Glomerular endothelial cell (primary cell): ENCODE results near the gene PXYLP1. TPM values are rescaled to one million over a fixed set of nuclear protein-coding genes. Genes with fewer than 3 reads are reported as not detected.
"Not testable (repeated sequence)": the region's sequence is repeated elsewhere in the genome, so short reads cannot be mapped to it uniquely, and the experiment has no call there.

Source experiments
- DNase-seq: peaks from one replicate; pipeline ENCODE4 v3.0.0-alpha.2; 2011; ENCODE audit warnings: low read depth, low spot score; ENCODE audit errors: extremely low read depth
- total RNA-seq: library from RNA; depleted of rRNA; stranded (reverse); fragments of >200 nt; gene quantifications from 2 replicates; pipeline ENCODE4 v1.2.3, GENCODE V29; 2015

Gene PXYLP1
- total RNA-seq, 1 donor from 2014 or later, result 1.8 TPM

GRCh38 chr3:141314415-141314814 is 82.8 kb downstream of the PXYLP1 start:
- DNase-seq, result not testable (repeated sequence)

DNA sequence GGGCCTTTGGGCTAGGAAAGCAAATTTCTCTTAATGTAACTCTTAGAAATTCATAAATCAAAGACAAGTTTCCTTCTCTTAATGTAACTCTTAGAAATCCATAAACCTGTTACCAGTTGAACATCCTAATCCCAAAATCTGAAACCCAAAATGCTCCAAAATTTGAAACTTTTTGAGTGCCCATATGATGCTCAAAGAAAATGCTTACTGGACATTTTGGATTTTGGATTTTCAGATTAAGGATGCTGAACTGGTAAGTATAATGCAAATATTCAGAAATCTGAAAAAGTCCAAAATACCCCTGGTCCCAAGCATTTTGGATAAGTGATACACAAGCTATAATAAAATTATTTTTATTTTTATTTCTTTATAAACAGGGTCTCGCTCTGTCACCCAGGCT is 85.2 kb downstream of the PXYLP1 start:
- DNase-seq, result no peak

DNA sequence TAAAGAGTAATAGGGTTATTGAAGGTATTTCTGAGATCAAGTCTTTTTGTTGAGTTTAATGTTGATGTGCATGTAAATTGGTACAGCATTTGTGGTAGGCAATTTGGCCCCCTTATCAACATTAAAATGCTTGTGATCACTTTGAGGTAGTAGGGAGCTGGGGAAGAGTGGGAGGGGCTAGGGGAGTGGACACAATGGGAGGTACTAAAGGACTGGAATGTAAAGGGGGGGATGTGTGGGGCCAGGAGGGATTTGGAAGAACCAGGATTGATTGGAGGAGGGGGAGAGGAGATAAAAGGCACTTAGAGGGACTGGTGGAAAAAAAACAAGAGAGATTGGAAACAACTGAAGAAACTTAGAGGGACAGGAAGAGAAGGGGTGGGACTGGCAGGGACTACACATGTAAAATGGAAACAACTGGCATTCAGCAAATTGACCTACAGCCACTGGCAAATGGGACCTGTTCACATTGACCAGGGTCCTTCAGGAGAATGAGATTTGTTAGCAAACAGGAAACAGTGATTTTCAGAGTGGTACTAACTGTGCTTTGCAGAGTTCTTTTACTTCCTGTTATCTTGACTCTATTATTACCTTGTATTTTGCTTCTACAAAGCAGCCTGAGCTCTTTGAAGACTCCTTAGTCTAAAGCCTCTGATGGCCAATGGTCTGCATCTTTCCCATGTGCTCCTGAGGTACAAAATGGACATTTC is 88.9 kb downstream of the PXYLP1 start:
- DNase-seq, result no peak

GRCh38 chr3:141321109-141321497 is 89.5 kb downstream of the PXYLP1 start:
- DNase-seq, result no peak

- no peak for DNase-seq
Measured at GRCh38 chr3:141323936-141324704, 92.5 kb downstream of the PXYLP1 start.

GRCh38 chr3:141326123-141326522 is 94.5 kb downstream of the PXYLP1 start:
- DNase-seq, result no peak

- DNase-seq, result no peak
Measured at GRCh38 chr3:141326626-141327025, 95.0 kb downstream of the PXYLP1 start.

DNA sequence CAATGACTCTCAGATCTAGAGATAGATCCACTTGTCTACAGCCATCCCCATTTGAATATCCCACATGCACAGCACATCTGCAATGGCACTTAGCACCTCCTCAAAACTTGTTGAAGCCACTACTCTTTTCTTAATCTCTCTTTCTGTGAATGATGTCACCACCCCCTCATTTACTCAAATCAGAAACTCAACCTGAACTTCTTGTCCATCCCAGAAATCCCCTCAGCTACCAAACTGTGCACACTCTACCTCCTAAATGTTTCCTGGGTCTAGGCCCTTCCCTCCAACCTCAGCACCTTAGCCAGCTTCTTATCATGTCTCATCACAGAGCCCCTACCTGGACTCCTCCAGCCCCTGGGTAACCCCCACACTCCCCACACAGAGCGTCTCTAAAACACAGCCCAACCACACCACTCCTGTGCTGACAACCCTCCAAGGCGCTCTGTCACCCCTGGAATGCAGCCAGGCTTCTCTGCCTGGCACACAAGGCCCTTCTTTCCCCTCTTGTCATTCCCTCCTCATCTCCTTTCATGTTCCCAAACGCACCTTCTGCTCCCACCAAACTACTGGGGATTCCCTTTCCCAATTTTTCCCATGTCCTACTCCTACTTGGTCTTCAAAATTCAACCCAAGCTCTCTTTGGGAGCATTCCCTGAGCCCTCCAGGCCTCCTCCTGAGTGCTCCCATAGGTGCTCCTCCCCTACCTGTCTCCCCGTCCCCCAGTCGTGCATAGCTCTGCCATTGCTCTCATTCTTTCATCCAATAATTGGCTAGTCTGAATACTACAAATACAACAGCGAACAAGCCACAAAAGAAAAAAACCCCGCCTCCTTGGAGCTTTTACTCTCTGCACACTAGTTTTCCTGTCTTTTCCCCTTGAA is 96.9 kb downstream of the PXYLP1 start:
- DNase-seq, result no peak

DNA sequence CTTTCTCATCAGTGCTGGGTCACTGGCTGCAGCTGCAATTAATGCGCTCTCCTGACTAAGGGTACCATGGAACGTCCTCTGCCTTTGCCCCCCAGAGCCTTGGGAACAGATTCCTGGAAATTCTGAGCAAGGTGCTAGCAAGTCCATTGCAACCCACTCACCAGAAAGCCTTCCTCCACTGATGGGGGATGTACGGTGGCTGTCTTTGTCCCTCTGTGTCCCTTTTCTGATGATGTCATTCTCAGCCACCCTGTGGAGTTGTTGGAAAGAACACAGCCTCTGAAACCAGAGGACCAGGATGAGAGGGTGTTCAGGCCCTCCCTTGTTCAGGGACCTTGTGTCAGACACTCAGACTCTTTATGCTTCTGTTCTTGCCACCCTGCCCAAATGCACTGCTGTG is 98.6 kb downstream of the PXYLP1 start:
- no peak for DNase-seq

GRCh38 chr3:141330718-141331376 is 99.2 kb downstream of the PXYLP1 start:
- no peak for DNase-seq

- DNase-seq, result peak; percentile 57
Measured at GRCh38 chr3:141331377-141332318, 100.0 kb downstream of the PXYLP1 start.

DNA sequence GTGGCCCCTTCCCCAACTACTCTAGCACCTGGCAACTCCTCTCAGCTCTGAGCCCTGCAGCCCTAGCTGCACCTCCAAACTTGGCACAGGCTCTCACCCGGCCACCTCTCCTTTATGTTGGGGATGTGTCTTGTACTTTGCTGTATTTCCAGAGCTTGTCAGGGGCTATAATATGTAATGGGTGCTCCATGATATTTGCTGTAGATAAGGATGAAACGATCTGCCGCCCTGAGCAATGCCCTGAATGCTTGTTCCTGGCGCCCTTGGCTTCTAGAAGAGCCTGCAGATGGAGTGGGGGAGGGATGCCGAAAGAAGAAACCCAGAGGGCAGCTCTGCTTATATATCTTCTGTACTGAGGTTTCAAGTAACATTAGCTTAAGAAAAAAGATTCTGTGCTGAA is 100.8 kb downstream of the PXYLP1 start:
- no peak for DNase-seq

GRCh38 chr3:141333836-141334626 is 102.4 kb downstream of the PXYLP1 start:
- DNase-seq, result no peak

GRCh38 chr3:141334627-141335250 is 103.1 kb downstream of the PXYLP1 start:
- no peak for DNase-seq

GRCh38 chr3:141335531-141336061 is 104.0 kb downstream of the PXYLP1 start:
- DNase-seq, result no peak

DNA sequence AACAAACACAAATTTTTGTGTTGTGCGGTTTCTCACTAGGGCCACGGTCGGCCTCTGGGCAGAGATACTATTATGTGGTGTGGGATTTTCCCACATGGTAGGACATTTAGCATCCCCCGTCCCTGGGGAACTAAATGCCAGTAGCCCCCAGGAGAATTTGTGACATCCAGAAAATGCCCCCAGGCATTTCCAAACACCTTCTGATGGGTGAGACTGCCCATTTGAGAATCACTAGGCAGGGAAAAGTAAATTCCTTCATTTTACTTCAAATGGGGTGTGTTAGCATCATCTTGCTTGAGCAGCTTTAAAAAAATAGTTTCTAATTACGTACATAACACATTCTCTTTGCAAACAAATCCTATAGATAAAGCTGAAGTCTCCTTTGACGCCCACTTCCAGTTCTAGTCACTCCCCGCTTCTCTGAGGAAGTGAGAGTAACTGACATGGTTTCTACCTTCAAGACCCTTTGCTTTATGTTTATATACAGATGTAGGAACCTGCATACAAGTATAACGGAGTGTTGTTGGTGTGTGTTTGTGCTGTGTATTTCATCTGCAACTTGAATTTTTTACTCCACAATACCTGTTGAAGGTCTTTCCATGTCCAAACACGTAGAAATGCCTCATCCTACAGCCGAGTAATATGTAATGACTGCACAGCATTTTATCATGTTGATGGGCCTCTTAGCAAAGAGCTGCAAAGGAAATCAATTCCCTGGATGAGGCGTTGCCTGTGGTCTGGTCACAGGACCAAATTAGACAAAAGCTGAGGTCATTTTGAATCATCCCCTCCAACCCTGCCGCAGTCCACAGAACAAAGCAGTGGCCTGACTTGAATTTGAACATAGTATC is 105.3 kb downstream of the PXYLP1 start:
- DNase-seq, result no peak

GRCh38 chr3:141337523-141337854 is 105.9 kb downstream of the PXYLP1 start:
- DNase-seq, result peak; percentile 55
